ENCODE measurements around the gene C9orf153.

DNA sequence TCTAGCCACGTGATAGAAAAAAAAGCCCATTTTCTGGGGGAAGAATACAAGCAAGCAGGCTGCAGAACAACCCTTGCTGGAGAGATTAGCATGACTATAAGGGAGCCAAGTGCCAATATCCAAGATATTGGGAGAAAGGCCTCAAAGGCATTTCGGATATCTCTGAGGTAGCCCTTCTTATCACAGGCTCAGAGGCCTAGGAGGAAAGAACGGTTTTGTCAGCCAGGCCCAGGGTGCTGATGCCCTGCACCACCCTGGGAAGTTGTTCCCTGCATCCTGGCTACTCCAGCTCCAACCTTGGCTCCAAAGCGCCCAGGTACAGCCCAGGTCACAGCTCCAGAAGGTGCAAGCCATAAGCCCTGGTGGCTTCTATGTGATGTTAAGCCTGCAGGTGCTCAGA is 66.4 kb downstream of the C9orf153 start:
- TF ChIP-seq YY1 (IDR thresholded peaks at IDR 0.05; ENCODE audit: low read depth) (no peak), EGR1 (IDR thresholded peaks at IDR 0.05) (no peak), TCF12 (IDR thresholded peaks at IDR 0.05; ENCODE audit: low read depth) (no peak), TEAD4 (IDR thresholded peaks at IDR 0.05) (no peak), CREB1 (IDR thresholded peaks at IDR 0.05; ENCODE audit: low read depth) (no peak), EP300 (IDR thresholded peaks at IDR 0.05; ENCODE audit: borderline replicate concordance) (no peak), ZBTB7A (IDR thresholded peaks at IDR 0.05; ENCODE audit: low read depth) (no peak), TAF1 (IDR thresholded peaks at IDR 0.05; ENCODE audit: low read depth) (no peak), NFIC (IDR thresholded peaks at IDR 0.05) (no peak)
